ENCODE results near the gene PRLHR. TPM values are rescaled to one million over a fixed set of nuclear protein-coding genes. Genes with fewer than 3 reads are reported as not detected.

PRLHR gene
- total RNA-seq, 1 experiment from 2014 or later = not detected

DNA sequence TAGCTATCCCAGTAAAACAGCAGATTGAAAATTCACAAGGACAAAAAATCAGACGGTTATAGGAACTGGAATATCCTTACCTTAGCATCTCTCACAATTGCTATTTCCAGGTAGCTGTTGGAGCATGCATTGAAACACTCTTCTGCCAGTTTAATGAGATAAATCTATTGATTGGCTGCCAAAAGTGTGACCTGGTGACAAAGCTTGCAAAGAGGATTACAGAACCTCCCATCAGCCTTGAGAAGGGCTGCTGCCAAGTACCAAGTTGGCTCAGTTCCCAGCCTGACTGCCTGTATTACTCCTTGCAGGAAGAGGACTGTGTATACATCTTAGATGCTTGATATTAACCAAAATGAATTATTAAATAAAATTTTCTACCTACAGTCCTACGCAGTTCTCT is 5.1 kb downstream of the PRLHR start:
- Histone ChIP-seq H3K27me3 (replicated peaks; ENCODE audit: insufficient read depth, low read depth, low read length, poor library complexity) (peaks cover 61% of the 10 kb centered on the region), H3K4me1 (ENCODE audit: insufficient read depth, low read length, poor library complexity, severe bottlenecking) (no peaks in the 10 kb centered on the region), H3K4me3 (ENCODE audit: low read depth, low read length, poor library complexity, severe bottlenecking) (no peak overlapping the region), H3K36me3 (ENCODE audit: insufficient read depth, low read length, poor library complexity, severe bottlenecking) (no peaks in the 10 kb centered on the region), H3K27ac (ENCODE audit: low read depth, low read length, poor library complexity, severe bottlenecking) (no peak overlapping the region), H3K9me3 (ENCODE audit: low read depth, low read length, poor library complexity, severe bottlenecking) (no peaks in the 10 kb centered on the region)
- POLR2A ChIA-PET (ENCODE audit: low non-redundant PET) = interaction anchor here (0.6 to 0.7 kb wide), 2 partner anchors 24 to 142 kb away, joined by 4 read pairs; no protein-coding TSS in a partner anchor
- peak; percentile 81 for DNase-seq (ENCODE audit: low spot score)
- no peak for TF ChIP-seq EZH2 (IDR thresholded peaks at IDR 0.05; ENCODE audit: borderline replicate concordance, low read depth, low read length, poor library complexity, severe bottlenecking)
- TF ChIP-seq, protein P1, sequence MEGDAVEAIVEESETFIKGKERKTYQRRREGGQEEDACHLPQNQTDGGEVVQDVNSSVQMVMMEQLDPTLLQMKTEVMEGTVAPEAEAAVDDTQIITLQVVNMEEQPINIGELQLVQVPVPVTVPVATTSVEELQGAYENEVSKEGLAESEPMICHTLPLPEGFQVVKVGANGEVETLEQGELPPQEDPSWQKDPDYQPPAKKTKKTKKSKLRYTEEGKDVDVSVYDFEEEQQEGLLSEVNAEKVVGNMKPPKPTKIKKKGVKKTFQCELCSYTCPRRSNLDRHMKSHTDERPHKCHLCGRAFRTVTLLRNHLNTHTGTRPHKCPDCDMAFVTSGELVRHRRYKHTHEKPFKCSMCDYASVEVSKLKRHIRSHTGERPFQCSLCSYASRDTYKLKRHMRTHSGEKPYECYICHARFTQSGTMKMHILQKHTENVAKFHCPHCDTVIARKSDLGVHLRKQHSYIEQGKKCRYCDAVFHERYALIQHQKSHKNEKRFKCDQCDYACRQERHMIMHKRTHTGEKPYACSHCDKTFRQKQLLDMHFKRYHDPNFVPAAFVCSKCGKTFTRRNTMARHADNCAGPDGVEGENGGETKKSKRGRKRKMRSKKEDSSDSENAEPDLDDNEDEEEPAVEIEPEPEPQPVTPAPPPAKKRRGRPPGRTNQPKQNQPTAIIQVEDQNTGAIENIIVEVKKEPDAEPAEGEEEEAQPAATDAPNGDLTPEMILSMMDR (conservative IDR thresholded peaks at IDR 0.05; ENCODE audit: low read depth, low read length) = no peak
- intact Hi-C loops (cut with micrococcal nuclease; ENCODE audit: unreplicated experiment) = no loop called here
- CTCF ChIA-PET = no interaction called here
- BruUV-seq (replicated peaks) = no TSS peak

DNA sequence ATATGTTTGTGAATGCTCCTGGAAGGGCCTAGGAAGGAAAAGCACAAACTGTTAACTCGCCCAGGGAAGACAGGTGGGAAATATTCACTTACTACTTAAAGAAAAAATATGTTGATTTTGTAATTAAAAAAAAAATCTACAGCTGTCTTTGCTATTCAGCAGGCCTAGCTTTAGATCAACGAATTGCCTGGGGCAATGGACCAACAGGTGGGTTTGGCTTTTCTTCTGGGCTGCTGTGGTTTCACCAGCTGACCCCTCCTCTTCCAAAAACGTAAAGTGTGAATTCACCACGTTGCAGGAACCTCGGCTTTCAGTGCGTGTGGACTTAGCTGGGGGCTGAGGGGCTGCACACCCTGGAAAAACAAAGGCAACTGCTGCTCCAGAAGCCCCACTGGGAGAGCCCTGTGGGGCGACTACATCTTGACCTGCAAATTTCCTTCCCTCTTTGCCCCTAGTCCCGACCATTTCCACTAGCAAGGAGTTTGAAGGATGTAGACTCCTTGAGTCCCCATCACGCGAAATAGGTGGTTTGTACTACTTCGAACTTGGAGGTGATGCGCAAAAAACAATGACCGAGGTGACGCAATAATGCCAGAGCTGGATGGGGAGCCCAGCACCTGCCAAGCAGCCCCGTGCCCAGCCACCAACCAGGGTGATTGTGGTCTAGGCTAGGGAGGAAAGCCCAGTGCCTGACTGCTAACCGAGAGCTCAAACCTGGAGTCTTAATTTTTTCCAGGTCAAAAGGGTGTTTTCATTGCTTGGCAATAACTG is 7.4 kb downstream of the PRLHR start:
- Histone ChIP-seq H3K4me3 (ENCODE audit: low read depth, low read length, poor library complexity, severe bottlenecking) (no peak overlapping the region), H3K27ac (ENCODE audit: low read depth, low read length, poor library complexity, severe bottlenecking) (no peak overlapping the region), H3K36me3 (ENCODE audit: insufficient read depth, low read length, poor library complexity, severe bottlenecking) (no peaks in the 10 kb centered on the region), H3K4me1 (ENCODE audit: insufficient read depth, low read length, poor library complexity, severe bottlenecking) (no peaks in the 10 kb centered on the region), H3K27me3 (replicated peaks; ENCODE audit: insufficient read depth, low read depth, low read length, poor library complexity) (peaks cover 39% of the 10 kb centered on the region), H3K9me3 (ENCODE audit: low read depth, low read length, poor library complexity, severe bottlenecking) (no peaks in the 10 kb centered on the region)
- CTCF ChIA-PET = no interaction called here
- TF ChIP-seq, protein P1 (conservative IDR thresholded peaks at IDR 0.05; ENCODE audit: low read depth, low read length) = no peak
- no peak for TF ChIP-seq EZH2 (IDR thresholded peaks at IDR 0.05; ENCODE audit: borderline replicate concordance, low read depth, low read length, poor library complexity, severe bottlenecking)
- DNase-seq (ENCODE audit: low spot score) = no peak
- BruUV-seq (replicated peaks) = no TSS peak
- intact Hi-C loops (cut with micrococcal nuclease; ENCODE audit: unreplicated experiment) = no loop called here
- POLR2A ChIA-PET (ENCODE audit: low non-redundant PET) = no interaction called here

DNA sequence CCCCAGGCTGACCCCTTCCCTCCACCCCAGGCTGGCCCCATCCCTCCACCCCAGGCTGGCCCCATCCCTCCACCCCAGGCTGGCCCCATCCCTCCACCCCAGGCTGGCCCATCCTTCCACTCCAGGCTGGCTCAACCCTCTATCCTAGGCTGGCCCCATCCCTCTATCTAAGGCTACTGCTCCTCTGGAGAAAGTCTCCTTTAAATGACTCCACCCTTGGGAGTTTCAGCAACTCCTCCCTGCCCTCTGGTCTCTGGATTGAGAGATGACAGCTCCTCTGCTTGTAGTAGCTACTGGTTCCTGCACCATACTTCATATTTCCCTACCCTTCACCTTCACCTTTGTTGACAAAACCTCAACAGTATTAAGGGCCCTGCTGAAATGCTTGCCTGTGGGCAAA is 8.5 kb downstream of the PRLHR start:
- BruUV-seq (replicated peaks) = no TSS peak
- no peaks in the 10 kb centered on the region for H3K4me1 ChIP-seq (ENCODE audit: insufficient read depth, low read length, poor library complexity, severe bottlenecking)
- H3K4me3 ChIP-seq (ENCODE audit: low read depth, low read length, poor library complexity, severe bottlenecking) = no peak overlapping the region
- intact Hi-C loops (cut with micrococcal nuclease; ENCODE audit: unreplicated experiment) = no loop called here
- H3K27me3 ChIP-seq (replicated peaks; ENCODE audit: insufficient read depth, low read depth, low read length, poor library complexity) = peaks cover 27% of the 10 kb centered on the region
- ChIA-PET CTCF (no interaction called here), POLR2A (ENCODE audit: low non-redundant PET) (interaction anchor here (0.6 kb wide), 1 partner anchor 25 kb away, joined by 4 read pairs; no protein-coding TSS in a partner anchor)
- no peaks in the 10 kb centered on the region for H3K9me3 ChIP-seq (ENCODE audit: low read depth, low read length, poor library complexity, severe bottlenecking)
- no peak overlapping the region for H3K27ac ChIP-seq (ENCODE audit: low read depth, low read length, poor library complexity, severe bottlenecking)
- no peaks in the 10 kb centered on the region for H3K36me3 ChIP-seq (ENCODE audit: insufficient read depth, low read length, poor library complexity, severe bottlenecking)
- DNase-seq (ENCODE audit: low spot score) = no peak
- no peak for TF ChIP-seq EZH2 (IDR thresholded peaks at IDR 0.05; ENCODE audit: borderline replicate concordance, low read depth, low read length, poor library complexity, severe bottlenecking)
- TF ChIP-seq, protein P1 (conservative IDR thresholded peaks at IDR 0.05; ENCODE audit: low read depth, low read length) = no peak

Data from A673 (cell line).